ENCODE measurements around the gene RASL10A.

RASL10A gene

GRCh38 chr22:29314537-29315285 is 786 bp downstream of the RASL10A start:
- H3K14ac ChIP-seq (ENCODE audit: low read length), result no peak overlapping the region
- H3K4me1 ChIP-seq (ENCODE audit: control insufficient read depth in 1 of 2, insufficient read depth in 2 of 2, low read length in 2 of 2), result peaks cover 13 to 21% of the 10 kb centered on the region in 2 experiments
- peak overlapping the region; percentile 45 for H3K4me3 ChIP-seq (ENCODE audit: low read depth, low read length)
- H3K27ac ChIP-seq (ENCODE audit: low read depth, low read length), result no peak overlapping the region
- peaks cover 7 to 9% of the 10 kb centered on the region in 2 experiments for H3K36me3 ChIP-seq (ENCODE audit: control insufficient read depth in 1 of 2, insufficient read depth in 2 of 2, low read length in 2 of 2)
- peak in 1 of 2 donors; percentile 18 for DNase-seq
- no CpG with 5 or more reads among the region's 69 CpGs for WGBS (ENCODE audit: extremely low coverage, insufficient coverage, insufficient read length)
- H3K79me2 ChIP-seq (ENCODE audit: control insufficient read depth, insufficient read depth, low read length, poor library complexity), result no peaks in the 10 kb centered on the region
- H3K4ac ChIP-seq (ENCODE audit: low read depth, low read length), result no peak overlapping the region
- no peak overlapping the region for H2BK12ac ChIP-seq (ENCODE audit: low read length)
- no peak overlapping the region for H4K12ac ChIP-seq (ENCODE audit: low read depth, low read length)
- no peak overlapping the region for H3K23ac ChIP-seq (ENCODE audit: low read length)
- peaks cover 3% of the 10 kb centered on the region for H3K9me3 ChIP-seq (ENCODE audit: insufficient read depth, low read depth, low read length)
- H2BK120ac ChIP-seq (ENCODE audit: insufficient read depth, low read length, poor library complexity), result no peak overlapping the region
- peaks cover 2% of the 10 kb centered on the region for H3K79me1 ChIP-seq (ENCODE audit: low read length)
- H2BK5ac ChIP-seq (ENCODE audit: low read depth, low read length, poor library complexity), result no peak overlapping the region
- peak overlapping the region; percentile 72 for H3K4me2 ChIP-seq (ENCODE audit: low read length)
- no peak overlapping the region for H4K8ac ChIP-seq (ENCODE audit: low read depth, low read length)
- no peak overlapping the region for H3K9ac ChIP-seq (ENCODE audit: low read length)
- peak overlapping the region; percentile 13 for H3K18ac ChIP-seq (ENCODE audit: low read length)
- H2AK5ac ChIP-seq (ENCODE audit: low read length), result no peak overlapping the region
- peaks cover 31% of the 10 kb centered on the region for H3K27me3 ChIP-seq (ENCODE audit: insufficient read depth, low read length)
- no peak overlapping the region for H4K91ac ChIP-seq (ENCODE audit: low read depth, low read length)
- no peak overlapping the region for H2AFZ ChIP-seq (ENCODE audit: insufficient read depth, low read length, poor library complexity)

GRCh38 chr22:29313576-29314466 is 1.7 kb downstream of the RASL10A start:
- H3K4me3 ChIP-seq (ENCODE audit: low read depth, low read length), result no peak overlapping the region
- peaks cover 31% of the 10 kb centered on the region for H3K27me3 ChIP-seq (ENCODE audit: insufficient read depth, low read length)
- no peak overlapping the region for H4K8ac ChIP-seq (ENCODE audit: low read depth, low read length)
- no peak overlapping the region for H3K14ac ChIP-seq (ENCODE audit: low read length)
- no peak overlapping the region for H3K4ac ChIP-seq (ENCODE audit: low read depth, low read length)
- no peak overlapping the region for H3K9ac ChIP-seq (ENCODE audit: low read length)
- H3K18ac ChIP-seq (ENCODE audit: low read length), result no peak overlapping the region
- H2BK12ac ChIP-seq (ENCODE audit: low read length), result no peak overlapping the region
- peaks cover 17 to 24% of the 10 kb centered on the region in 2 experiments for H3K4me1 ChIP-seq (ENCODE audit: control insufficient read depth in 1 of 2, insufficient read depth in 2 of 2, low read length in 2 of 2)
- H2AFZ ChIP-seq (ENCODE audit: insufficient read depth, low read length, poor library complexity), result no peak overlapping the region
- H2BK5ac ChIP-seq (ENCODE audit: low read depth, low read length, poor library complexity), result no peak overlapping the region
- no peak for DNase-seq
- H3K79me2 ChIP-seq (ENCODE audit: control insufficient read depth, insufficient read depth, low read length, poor library complexity), result no peaks in the 10 kb centered on the region
- peaks cover 2% of the 10 kb centered on the region for H3K79me1 ChIP-seq (ENCODE audit: low read length)
- H3K4me2 ChIP-seq (ENCODE audit: low read length), result no peak overlapping the region
- H3K23ac ChIP-seq (ENCODE audit: low read length), result no peak overlapping the region
- no peak overlapping the region for H3K27ac ChIP-seq (ENCODE audit: low read depth, low read length)
- peaks cover 3% of the 10 kb centered on the region for H3K9me3 ChIP-seq (ENCODE audit: insufficient read depth, low read depth, low read length)
- no CpG with 5 or more reads among the region's 51 CpGs for WGBS (ENCODE audit: extremely low coverage, insufficient coverage, insufficient read length)
- H2AK5ac ChIP-seq (ENCODE audit: low read length), result no peak overlapping the region
- H4K12ac ChIP-seq (ENCODE audit: low read depth, low read length), result no peak overlapping the region
- peaks cover 7 to 9% of the 10 kb centered on the region in 2 experiments for H3K36me3 ChIP-seq (ENCODE audit: control insufficient read depth in 1 of 2, insufficient read depth in 2 of 2, low read length in 2 of 2)
- no peak overlapping the region for H2BK120ac ChIP-seq (ENCODE audit: insufficient read depth, low read length, poor library complexity)
- no peak overlapping the region for H4K91ac ChIP-seq (ENCODE audit: low read depth, low read length)

DNA sequence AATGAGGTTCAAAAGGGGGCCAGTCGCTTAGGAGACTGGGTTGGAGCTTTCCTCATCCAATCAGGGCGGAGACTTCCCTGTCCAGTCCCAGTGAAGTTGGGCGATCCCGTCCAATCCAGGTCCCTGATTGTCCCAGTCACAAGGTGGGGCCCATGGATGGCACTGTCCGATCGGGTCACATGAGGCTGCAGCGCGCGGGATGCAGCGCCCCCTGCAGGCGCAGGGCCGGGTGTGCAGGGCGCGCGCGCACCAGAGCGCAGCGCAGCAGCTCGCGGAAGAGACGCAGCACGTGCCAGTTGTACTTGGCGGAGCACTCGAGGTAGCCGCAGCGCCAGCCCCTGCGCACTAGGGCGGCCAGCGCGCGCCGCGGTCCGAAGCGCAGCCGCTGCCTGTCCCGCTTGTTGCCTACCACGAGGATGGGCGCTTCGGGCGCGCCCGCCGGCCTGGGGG is 2.3 kb downstream of the RASL10A start:
- Histone ChIP-seq H3K36me3 (ENCODE audit: control insufficient read depth in 1 of 2, insufficient read depth in 2 of 2, low read length in 2 of 2) (peaks cover 7 to 9% of the 10 kb centered on the region in 2 experiments), H2BK5ac (ENCODE audit: low read depth, low read length, poor library complexity) (no peak overlapping the region), H3K79me2 (ENCODE audit: control insufficient read depth, insufficient read depth, low read length, poor library complexity) (no peaks in the 10 kb centered on the region), H3K9ac (ENCODE audit: low read length) (no peak overlapping the region), H3K27ac (ENCODE audit: low read depth, low read length) (no peak overlapping the region), H2BK12ac (ENCODE audit: low read length) (no peak overlapping the region), H2AK5ac (ENCODE audit: low read length) (no peak overlapping the region), H3K23ac (ENCODE audit: low read length) (no peak overlapping the region), H2AFZ (ENCODE audit: insufficient read depth, low read length, poor library complexity) (no peak overlapping the region), H4K12ac (ENCODE audit: low read depth, low read length) (no peak overlapping the region), H3K4me2 (ENCODE audit: low read length) (no peak overlapping the region), H4K8ac (ENCODE audit: low read depth, low read length) (no peak overlapping the region), H3K4ac (ENCODE audit: low read depth, low read length) (no peak overlapping the region), H3K14ac (ENCODE audit: low read length) (no peak overlapping the region), H3K4me1 (ENCODE audit: control insufficient read depth in 1 of 2, insufficient read depth in 2 of 2, low read length in 2 of 2) (peaks cover 20 to 30% of the 10 kb centered on the region in 2 experiments), H3K27me3 (ENCODE audit: insufficient read depth, low read length) (peaks cover 31% of the 10 kb centered on the region), H3K9me3 (ENCODE audit: insufficient read depth, low read depth, low read length) (peaks cover 3% of the 10 kb centered on the region), H3K18ac (ENCODE audit: low read length) (no peak overlapping the region), H2BK120ac (ENCODE audit: insufficient read depth, low read length, poor library complexity) (no peak overlapping the region), H3K4me3 (ENCODE audit: low read depth, low read length) (no peak overlapping the region), H3K79me1 (ENCODE audit: low read length) (peaks cover 2% of the 10 kb centered on the region), H4K91ac (ENCODE audit: low read depth, low read length) (no peak overlapping the region)
- WGBS (ENCODE audit: extremely low coverage, insufficient coverage, insufficient read length), result no CpG with 5 or more reads among the region's 44 CpGs
- DNase-seq, result peak in 1 of 2 donors; percentile 47

DNA sequence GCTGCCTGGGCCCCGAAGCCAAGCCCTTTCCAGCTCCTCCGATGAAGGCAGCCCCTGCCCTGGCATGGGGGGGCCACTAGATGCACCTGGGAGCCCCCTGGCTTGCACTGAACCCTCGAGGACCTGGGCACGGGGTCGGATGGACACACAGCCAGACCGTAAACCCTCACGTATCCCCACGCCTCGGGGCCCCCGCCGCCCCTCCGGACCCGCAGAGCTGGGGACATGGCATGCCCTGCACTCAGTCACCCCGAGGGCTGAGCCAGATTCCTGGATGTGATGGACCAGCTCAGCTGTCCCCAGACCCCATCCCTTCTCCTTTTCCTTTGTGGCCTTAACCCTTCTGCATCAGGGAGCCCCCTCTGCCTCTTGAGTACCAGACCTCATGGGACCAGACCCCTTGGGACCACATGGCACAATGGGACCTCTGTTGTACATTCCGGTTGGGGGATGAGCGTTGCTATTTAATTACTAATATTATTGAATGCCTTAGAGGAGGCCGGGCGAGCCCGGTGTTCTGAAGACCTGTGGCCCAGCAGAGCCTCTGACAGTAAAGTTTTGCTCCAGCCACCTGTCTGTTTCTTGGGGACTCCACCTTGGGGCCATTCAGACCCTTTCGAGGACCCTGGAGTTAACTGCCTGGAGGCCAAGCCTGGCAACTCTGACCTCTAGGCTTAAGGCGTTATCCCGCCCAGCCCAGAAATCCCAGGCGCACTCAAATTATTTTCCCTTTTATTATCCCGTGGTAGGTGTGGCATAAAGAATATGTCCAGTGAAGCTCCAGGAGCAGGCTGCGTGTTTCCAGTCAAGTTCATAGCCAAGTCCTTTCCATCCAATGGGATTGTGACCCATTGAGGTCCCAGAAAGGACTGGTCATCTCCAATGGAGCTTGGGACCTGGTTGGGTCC is 3.0 kb downstream of the RASL10A start:
- Histone ChIP-seq H2BK5ac (ENCODE audit: low read depth, low read length, poor library complexity) (no peak overlapping the region), H4K8ac (ENCODE audit: low read depth, low read length) (no peak overlapping the region), H2BK120ac (ENCODE audit: insufficient read depth, low read length, poor library complexity) (no peak overlapping the region), H3K27ac (ENCODE audit: low read depth, low read length) (no peak overlapping the region), H3K4me1 (ENCODE audit: control insufficient read depth in 1 of 2, insufficient read depth in 2 of 2, low read length in 2 of 2) (peaks cover 27 to 36% of the 10 kb centered on the region in 2 experiments), H4K12ac (ENCODE audit: low read depth, low read length) (no peak overlapping the region), H3K36me3 (ENCODE audit: control insufficient read depth in 1 of 2, insufficient read depth in 2 of 2, low read length in 2 of 2) (peaks cover 7 to 9% of the 10 kb centered on the region in 2 experiments), H3K18ac (ENCODE audit: low read length) (no peak overlapping the region), H3K9ac (ENCODE audit: low read length) (no peak overlapping the region), H3K4me2 (ENCODE audit: low read length) (no peak overlapping the region), H3K27me3 (ENCODE audit: insufficient read depth, low read length) (peaks cover 31% of the 10 kb centered on the region), H3K79me1 (ENCODE audit: low read length) (peaks cover 3% of the 10 kb centered on the region), H3K9me3 (ENCODE audit: insufficient read depth, low read depth, low read length) (peaks cover 3% of the 10 kb centered on the region), H3K4ac (ENCODE audit: low read depth, low read length) (no peak overlapping the region), H2AFZ (ENCODE audit: insufficient read depth, low read length, poor library complexity) (no peak overlapping the region), H2AK5ac (ENCODE audit: low read length) (no peak overlapping the region), H2BK12ac (ENCODE audit: low read length) (no peak overlapping the region), H3K79me2 (ENCODE audit: control insufficient read depth, insufficient read depth, low read length, poor library complexity) (peaks cover under 1% of the 10 kb centered on the region), H3K4me3 (ENCODE audit: low read depth, low read length) (no peak overlapping the region), H3K14ac (ENCODE audit: low read length) (no peak overlapping the region), H3K23ac (ENCODE audit: low read length) (no peak overlapping the region), H4K91ac (ENCODE audit: low read depth, low read length) (no peak overlapping the region)
- no CpG with 5 or more reads among the region's 25 CpGs for WGBS (ENCODE audit: extremely low coverage, insufficient coverage, insufficient read length)
- DNase-seq, result no peak
